ENCODE data around the gene CCDC158.

Gene CCDC158

DNA sequence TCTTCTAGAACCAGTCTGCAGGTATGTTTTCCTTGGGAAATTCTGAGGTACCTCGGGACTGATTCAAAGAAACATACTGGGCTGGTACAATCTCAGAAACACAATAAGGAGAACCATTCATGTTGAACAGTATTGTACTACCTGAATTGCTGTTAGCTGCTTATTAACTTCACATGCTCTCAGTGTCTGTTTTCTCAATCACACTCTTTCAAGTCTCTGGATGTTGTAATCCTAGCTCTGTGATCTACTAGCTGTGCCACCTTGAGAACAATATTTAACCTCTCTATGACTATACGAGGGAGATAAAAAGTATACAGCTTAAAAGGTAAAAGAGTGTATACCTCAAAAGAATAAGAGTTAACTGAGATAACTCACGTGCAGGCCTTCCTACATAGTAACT, 10.3 kb downstream of the CCDC158 start:
- no peak for TF ChIP-seq JUND (IDR thresholded peaks at IDR 0.05; ENCODE audit: low read depth)
- in situ Hi-C loops (cut with HindIII; ENCODE audit: low pct_unique_long_range_greater_than_20kb, low sequenced_read_pairs) = no loop called here

DNA sequence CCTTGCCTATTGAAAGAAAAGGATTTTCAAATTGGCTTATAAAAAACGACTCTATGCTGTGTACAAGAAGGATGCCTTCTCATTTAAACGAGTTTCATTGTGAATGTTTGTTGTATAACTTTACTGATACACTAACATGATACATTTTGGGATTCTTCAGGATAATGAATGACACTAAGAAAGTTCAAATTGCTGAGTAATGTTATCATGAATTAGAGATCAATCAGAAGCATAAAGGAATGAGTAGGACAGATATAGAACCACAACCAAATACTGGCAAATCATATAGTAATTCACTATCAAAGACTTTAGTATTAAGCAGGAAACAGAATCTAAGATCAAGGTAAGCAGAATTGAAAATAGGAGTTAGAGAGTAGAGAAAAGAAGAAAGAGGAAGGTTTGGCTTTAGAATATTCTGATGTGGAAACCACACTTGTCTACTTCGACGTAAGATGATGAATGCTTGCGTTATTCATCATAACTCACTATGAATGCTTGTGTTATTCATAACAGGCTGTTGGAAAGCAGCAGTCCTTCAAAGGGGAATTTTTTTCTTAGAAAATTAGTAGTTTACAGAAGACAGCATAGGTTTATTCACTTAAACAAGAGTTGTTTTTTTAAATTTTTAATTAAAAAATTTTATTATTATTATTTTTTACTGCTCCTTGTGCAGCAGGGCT, 13.4 kb downstream of the CCDC158 start:
- in situ Hi-C loops (cut with HindIII; ENCODE audit: low pct_unique_long_range_greater_than_20kb, low sequenced_read_pairs) = no loop called here
- no peak for TF ChIP-seq JUND (IDR thresholded peaks at IDR 0.05; ENCODE audit: low read depth)
- DNase-seq (ENCODE audit: low read depth in 1 of 2, low spot score in 1 of 2) = no peak

More for the DNA sequence above, 10.3 kb downstream of the CCDC158 start:
- no peak for DNase-seq (ENCODE audit: low read depth in 1 of 2, low spot score in 1 of 2)

DNA sequence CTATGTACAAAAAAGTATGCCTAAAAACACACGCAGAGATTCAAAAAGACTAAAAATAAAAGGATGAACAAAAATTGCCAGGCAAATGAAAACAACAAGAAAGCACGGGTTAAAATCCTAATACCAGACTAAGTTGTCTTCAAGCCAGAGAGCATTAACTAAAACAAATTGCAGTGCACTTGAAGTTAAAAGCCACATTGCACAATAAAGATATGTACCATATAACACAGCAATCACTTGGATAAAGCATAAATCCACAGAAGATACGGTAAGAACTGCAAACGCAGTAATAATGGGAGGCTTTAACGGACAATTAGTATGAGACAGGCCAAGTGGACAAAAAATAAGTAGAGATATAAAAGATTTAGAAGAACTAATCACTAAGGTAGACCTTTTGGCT, 14.9 kb downstream of the CCDC158 start:
- no peak for TF ChIP-seq JUND (IDR thresholded peaks at IDR 0.05; ENCODE audit: low read depth)
- DNase-seq (ENCODE audit: low read depth in 1 of 2, low spot score in 1 of 2) = no peak
- in situ Hi-C loops (cut with HindIII; ENCODE audit: low pct_unique_long_range_greater_than_20kb, low sequenced_read_pairs) = no loop called here

DNA sequence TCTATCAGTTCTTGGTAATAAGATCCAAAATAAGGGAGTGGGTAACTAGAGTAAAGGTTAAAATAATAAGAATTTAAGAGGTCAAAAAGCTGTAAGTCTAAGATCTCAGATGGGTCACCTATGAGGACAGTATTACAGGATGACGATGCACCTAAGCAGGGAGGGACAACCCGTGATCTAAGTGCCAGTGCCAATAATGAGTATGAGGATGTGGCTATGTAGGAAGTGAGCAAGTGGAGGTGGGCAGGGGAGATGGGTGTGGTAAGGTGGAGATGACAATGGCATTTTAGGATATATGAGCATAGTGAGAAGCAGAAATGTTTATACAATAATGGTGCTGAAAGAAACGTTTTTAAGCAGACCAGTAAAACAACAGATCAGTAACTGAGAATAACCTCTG, 19.3 kb downstream of the CCDC158 start:
- no peak for DNase-seq (ENCODE audit: low read depth in 1 of 2, low spot score in 1 of 2)
- no peak for TF ChIP-seq JUND (IDR thresholded peaks at IDR 0.05; ENCODE audit: low read depth)
- in situ Hi-C loops (cut with HindIII; ENCODE audit: low pct_unique_long_range_greater_than_20kb, low sequenced_read_pairs) = no loop called here

DNA sequence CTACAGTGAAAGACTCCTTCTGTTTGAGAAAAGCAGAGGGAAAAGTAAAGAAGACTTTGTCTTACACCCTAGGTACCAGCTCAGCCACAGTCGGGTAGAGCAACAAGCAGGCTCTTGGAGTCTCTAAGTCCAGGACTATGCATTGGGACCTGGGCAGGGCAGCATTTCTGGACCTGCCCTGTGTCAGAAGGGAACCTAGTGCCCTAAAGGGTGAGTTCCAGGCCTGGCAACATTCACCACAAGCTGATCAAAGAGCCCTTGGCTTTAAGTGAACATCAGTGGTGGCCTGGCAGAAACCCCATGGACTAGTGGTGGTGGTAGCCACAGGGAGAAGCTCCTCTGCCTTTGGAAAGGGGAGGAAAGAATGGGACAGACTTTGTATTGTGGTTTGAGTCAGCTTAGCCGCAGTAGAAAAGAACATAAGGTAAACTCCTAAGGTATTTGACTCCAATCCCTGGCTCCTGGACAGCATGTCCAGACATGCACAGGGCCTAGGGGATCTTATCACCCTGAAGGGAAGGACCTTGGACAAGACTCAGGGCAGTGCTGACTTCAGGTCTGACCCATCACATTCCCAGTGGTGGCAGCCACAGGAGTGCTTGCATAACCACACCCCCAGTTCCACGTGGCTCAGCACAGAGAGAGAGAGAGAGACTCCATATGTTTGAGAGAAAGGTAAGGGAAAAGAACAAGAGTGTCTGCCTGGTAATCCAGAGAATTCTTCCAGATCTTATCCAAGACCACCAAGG, 32.6 kb downstream of the CCDC158 start:
- in situ Hi-C loops (cut with HindIII; ENCODE audit: low pct_unique_long_range_greater_than_20kb, low sequenced_read_pairs) = no loop called here
- DNase-seq (ENCODE audit: low read depth in 1 of 2, low spot score in 1 of 2) = peak in 1 of 2 experiments; percentile 40
- TF ChIP-seq JUND (IDR thresholded peaks at IDR 0.05; ENCODE audit: low read depth) = no peak

DNA sequence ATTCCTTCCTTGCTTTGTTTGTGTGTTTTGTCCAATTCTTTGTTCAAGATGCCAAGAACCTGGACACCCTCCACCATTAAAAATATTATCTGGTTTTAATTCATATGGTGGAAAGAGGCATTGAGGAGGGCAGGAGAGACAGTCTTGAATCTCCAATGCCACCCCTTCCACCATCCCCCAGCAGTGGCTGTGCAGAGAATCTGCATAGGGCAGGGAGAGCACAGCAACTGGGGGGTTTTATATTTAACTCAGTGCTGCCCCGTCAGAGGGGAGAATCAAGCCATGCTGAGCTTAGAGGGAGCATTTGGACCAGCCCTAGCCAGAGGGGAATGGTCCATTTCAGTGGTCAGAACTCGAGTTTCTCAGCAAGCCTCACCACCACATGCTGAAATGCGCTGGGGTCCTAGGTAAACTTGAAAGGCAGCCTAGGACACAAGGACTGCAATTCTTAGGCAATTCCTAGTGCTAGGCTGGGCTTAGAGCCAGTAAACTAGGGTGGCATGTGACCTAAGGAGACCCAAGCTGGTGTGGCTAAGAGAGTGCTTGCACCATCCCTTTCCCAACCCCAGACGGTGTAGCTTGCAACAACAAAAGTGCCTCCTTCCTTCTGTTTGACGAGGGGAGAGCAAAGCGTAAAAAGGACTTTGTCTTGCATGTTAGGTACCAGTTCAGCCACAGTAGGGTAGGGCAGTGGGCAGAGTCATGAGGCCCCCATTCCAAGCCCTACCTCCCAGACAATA, 34.2 kb downstream of the CCDC158 start:
- TF ChIP-seq JUND (IDR thresholded peaks at IDR 0.05; ENCODE audit: low read depth) = no peak
- in situ Hi-C loops (cut with HindIII; ENCODE audit: low pct_unique_long_range_greater_than_20kb, low sequenced_read_pairs) = no loop called here
- DNase-seq (ENCODE audit: low read depth in 1 of 2, low spot score in 1 of 2) = no peak

DNA sequence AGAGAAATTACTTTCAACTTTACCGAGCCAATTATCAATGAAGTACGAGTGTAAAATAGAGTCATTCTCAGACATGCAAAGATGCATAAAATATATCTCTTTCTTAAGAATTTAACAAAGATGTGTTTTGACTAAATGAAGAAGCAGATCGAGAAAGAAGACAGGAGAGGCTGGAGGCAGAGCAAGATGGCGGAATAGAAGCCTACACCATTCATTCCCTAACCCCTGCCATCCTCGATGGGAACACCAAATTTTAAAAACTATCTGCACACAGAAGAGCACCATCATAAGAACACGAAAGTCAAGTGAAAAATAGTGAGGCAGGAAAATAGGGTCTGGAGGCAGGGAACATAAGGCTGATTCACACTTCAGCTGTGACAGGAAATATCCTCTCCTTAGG, 35.0 kb downstream of the CCDC158 start:
- no peak for TF ChIP-seq JUND (IDR thresholded peaks at IDR 0.05; ENCODE audit: low read depth)
- in situ Hi-C loops (cut with HindIII; ENCODE audit: low pct_unique_long_range_greater_than_20kb, low sequenced_read_pairs) = no loop called here
- no peak for DNase-seq (ENCODE audit: low read depth in 1 of 2, low spot score in 1 of 2)

DNA sequence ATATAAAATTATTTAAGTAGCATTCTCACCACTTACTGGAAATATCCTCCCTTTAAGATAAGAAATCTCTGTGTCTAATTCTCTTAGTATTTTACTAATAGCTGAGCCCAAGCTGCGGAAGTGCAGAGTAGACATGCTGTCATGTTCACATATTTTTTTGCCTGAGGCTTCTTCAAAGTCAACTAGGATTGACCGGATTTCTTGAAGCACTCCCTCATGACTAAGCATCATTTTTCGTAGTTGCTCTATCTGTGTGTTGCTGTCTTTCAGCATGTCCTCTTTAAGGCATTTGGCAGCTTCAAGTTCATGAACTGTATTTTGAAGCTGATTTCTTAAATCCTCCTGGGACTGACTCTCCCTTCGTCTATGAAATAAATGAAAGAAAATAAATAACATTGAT, 36.9 kb downstream of the CCDC158 start:
- TF ChIP-seq JUND (IDR thresholded peaks at IDR 0.05; ENCODE audit: low read depth) = no peak
- no peak for DNase-seq (ENCODE audit: low read depth in 1 of 2, low spot score in 1 of 2)
- in situ Hi-C loops (cut with HindIII; ENCODE audit: low pct_unique_long_range_greater_than_20kb, low sequenced_read_pairs) = no loop called here

DNA sequence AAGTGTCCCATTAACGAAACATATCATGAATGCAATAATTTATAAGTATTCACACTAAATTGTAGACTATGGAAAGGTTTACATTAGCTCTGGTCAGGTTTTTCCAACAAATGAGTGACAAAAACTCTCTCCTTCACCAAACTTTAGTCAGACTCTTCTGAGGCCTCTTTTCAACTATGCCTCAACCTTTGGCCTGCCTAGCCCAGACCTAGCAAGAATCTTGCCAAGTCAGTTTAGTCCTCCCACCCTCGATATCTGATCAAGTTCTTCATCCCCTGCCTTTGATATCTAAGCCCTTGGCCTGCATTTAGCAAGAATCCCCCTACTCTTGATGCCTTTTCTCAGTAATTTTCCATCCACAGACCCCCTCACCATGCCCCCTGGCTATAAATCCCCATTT, 37.9 kb downstream of the CCDC158 start:
- in situ Hi-C loops (cut with HindIII; ENCODE audit: low pct_unique_long_range_greater_than_20kb, low sequenced_read_pairs) = no loop called here
- no peak for DNase-seq (ENCODE audit: low read depth in 1 of 2, low spot score in 1 of 2)
- TF ChIP-seq JUND (IDR thresholded peaks at IDR 0.05; ENCODE audit: low read depth) = no peak

DNA sequence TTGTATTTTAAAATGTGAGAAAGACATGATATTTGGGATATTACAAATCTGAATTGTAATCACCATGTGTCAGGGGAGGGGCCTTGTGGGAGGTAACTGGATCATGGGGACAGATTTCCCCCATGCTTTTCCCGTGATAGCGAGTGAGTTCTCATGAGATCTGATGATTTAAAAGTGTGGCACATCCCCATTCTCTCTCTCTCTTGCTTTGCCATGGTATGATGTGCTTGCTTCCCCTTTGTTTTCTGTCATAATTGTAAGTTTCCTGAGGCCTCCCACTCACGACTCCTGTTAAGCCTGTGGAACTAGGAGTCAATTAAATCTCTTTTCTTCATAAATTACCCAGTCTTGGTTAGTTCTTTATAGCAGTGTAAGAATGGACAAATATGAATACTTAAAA, 39.0 kb downstream of the CCDC158 start:
- no peak for TF ChIP-seq JUND (IDR thresholded peaks at IDR 0.05; ENCODE audit: low read depth)
- in situ Hi-C loops (cut with HindIII; ENCODE audit: low pct_unique_long_range_greater_than_20kb, low sequenced_read_pairs) = no loop called here
- no peak for DNase-seq (ENCODE audit: low read depth in 1 of 2, low spot score in 1 of 2)

DNA sequence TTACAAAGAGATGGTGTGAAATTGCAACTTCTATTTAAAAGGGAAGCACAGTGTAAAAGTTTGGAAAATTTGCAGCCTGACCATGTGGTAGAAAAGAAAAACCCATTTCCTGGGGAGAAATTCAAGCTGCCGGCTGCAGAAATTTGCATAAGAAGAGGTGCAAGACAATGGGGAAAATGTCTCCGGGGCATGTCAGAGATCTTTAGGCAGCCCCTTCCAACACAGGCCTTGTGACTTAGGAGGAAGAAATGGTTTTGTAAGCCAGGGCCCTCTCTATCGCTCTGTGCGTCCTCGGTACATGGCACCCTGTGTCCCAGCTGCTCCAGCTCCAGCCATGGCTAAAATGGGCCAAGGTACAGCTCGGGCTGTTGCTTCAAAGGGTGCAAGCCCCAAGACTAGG, 40.4 kb downstream of the CCDC158 start:
- in situ Hi-C loops (cut with HindIII; ENCODE audit: low pct_unique_long_range_greater_than_20kb, low sequenced_read_pairs) = no loop called here
- no peak for TF ChIP-seq JUND (IDR thresholded peaks at IDR 0.05; ENCODE audit: low read depth)
- no peak for DNase-seq (ENCODE audit: low read depth in 1 of 2, low spot score in 1 of 2)

DNA sequence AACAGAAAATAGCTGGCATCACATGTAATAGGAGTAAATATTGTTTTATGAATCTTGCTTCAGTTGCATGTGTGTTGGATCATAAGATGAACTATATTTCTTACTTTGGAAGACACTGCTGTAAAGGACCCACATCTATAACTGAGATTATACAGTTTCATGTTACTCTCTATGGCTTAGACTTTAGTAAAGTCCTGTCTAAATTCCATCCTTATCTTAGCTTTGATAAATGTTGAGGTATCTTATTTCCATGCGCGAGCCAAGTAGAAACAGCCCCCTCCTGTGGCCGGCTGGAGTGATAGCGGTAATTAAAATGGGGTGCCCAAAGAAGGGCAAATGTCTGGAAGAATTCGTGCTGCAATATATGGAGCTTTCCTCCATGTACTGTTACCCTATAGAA, 43.0 kb downstream of the CCDC158 start:
- in situ Hi-C loops (cut with HindIII; ENCODE audit: low pct_unique_long_range_greater_than_20kb, low sequenced_read_pairs) = no loop called here
- peak in 1 of 2 experiments; percentile 26 for DNase-seq (ENCODE audit: low read depth in 1 of 2, low spot score in 1 of 2)
- no peak for TF ChIP-seq JUND (IDR thresholded peaks at IDR 0.05; ENCODE audit: low read depth)

DNA sequence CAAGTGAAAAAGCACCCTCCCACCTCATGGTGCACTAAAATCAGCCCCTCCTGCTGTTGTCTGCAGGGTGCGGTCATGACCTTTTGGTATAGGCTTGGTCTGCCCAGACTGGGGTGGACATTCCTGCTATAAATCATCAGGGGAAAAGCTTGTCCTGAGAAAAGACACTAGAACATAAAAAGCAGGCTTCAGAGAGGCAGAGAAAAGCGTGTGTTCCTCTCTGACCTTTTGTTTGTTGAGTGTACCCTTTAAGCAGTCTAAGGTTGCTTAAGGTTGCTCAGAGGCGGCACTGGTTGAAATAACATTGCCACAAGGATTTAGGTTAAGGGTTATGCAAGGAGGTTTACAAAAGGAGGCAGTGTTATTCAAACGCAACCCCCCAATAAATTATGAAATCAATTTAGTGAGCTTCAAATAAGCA, 43.5 kb downstream of the CCDC158 start:
- in situ Hi-C loops (cut with HindIII; ENCODE audit: low pct_unique_long_range_greater_than_20kb, low sequenced_read_pairs) = no loop called here
- TF ChIP-seq JUND (IDR thresholded peaks at IDR 0.05; ENCODE audit: low read depth) = no peak
- no peak for DNase-seq (ENCODE audit: low read depth in 1 of 2, low spot score in 1 of 2)
